Caco-2 (cell line): ENCODE results near the gene DTNB. TPM values are rescaled to one million over a fixed set of nuclear protein-coding genes. Genes with fewer than 3 reads are reported as not detected.
A peak's percentile ranks its signal among the peaks of the same experiment; 100 is the strongest.

Source experiments
- BruUV-seq: library from RNA; stranded (reverse); fragments of 400-500 nt; replicated peaks from 2 replicates; lab custom pipeline; 2021; lab: Mats Ljungman, UMichigan
- CTCF ChIA-PET: fragments of 300-600 bp; sonication (Branson Sonifier 250); formaldehyde crosslinking; loops from one replicate; lab custom pipeline; 2022; ENCODE audit warnings: antibody characterized with exemption; lab: Charles Lee
- POLR2A ChIA-PET: fragments of 300-600 bp; sonication (Branson Sonifier 250); formaldehyde crosslinking; loops from one replicate; lab custom pipeline; 2022; ENCODE audit warnings: antibody characterized with exemption; lab: Charles Lee
- DNase-seq, 2 experiments: peaks; one replicate each; pipeline versions ENCODE4 v3.0.0 to v3.0.0-alpha.2; 2020 to 2022
- H3K27me3 ChIP-seq: replicated peaks from 2 replicates; pipeline ENCODE4 v1.6.0; 2011; ENCODE audit warnings: low read length; ENCODE audit not compliant: control insufficient read depth, insufficient read depth
- H3K36me3 ChIP-seq: 2 replicates; pipeline ENCODE4 v1.5.1; 2011; ENCODE audit warnings: low read length; ENCODE audit not compliant: control insufficient read depth, insufficient read depth
- H3K4me1 ChIP-seq: fragments of 250-450 bp; sonication (Bioruptor Pico); 2 replicates; pipeline ENCODE4 v1.5.1; 2020; ENCODE audit warnings: mild to moderate bottlenecking
- H3K4me3 ChIP-seq: 2 replicates; pipeline ENCODE4 v1.5.1; 2011; ENCODE audit warnings: low read depth, mild to moderate bottlenecking, control low read depth, low read length
- H3K9me3 ChIP-seq: fragments of 250-450 bp; sonication (Bioruptor Pico); 2 replicates; pipeline ENCODE4 v1.5.1; 2020; ENCODE audit warnings: mild to moderate bottlenecking, moderate library complexity
- H3K27ac Mint-ChIP-seq: one replicate; pipeline ENCODE4 v1.8.0; 2022; ENCODE audit warnings: mixed read lengths; ENCODE audit not compliant: unreplicated experiment
- H3K27me3 Mint-ChIP-seq: one replicate; pipeline ENCODE4 v1.8.0; 2022; ENCODE audit warnings: mixed read lengths; ENCODE audit not compliant: insufficient read depth, unreplicated experiment
- H3K36me3 Mint-ChIP-seq: one replicate; pipeline ENCODE4 v1.8.0; 2022; ENCODE audit warnings: mild to moderate bottlenecking, mixed read lengths; ENCODE audit not compliant: insufficient read depth, unreplicated experiment
- H3K4me1 Mint-ChIP-seq: one replicate; pipeline ENCODE4 v1.8.0; 2022; ENCODE audit warnings: low read depth, mixed read lengths; ENCODE audit not compliant: unreplicated experiment
- H3K4me3 Mint-ChIP-seq: one replicate; pipeline ENCODE4 v1.8.0; 2022; ENCODE audit warnings: mild to moderate bottlenecking, moderate library complexity, mixed read lengths; ENCODE audit not compliant: unreplicated experiment
- H3K9me3 Mint-ChIP-seq: one replicate; pipeline ENCODE4 v1.8.0; 2022; ENCODE audit warnings: mixed read lengths; ENCODE audit not compliant: unreplicated experiment
- intact Hi-C: fragments of 100-400 bp; cut with micrococcal nuclease; formaldehyde crosslinking; loops from one replicate; pipeline ENCODE4 v1.10.0; 2022; ENCODE audit not compliant: unreplicated experiment
- microRNA-seq: library from miRNA; unstranded; fragments of <30 nt; microRNA quantifications from one replicate; pipeline ENCODE4 v1.2.0, GENCODE V29; 2022
- total RNA-seq: library from RNA; stranded (reverse); gene quantifications from 2 replicates; pipeline ENCODE4 v1.2.3, GENCODE V29; 2022
- TF ChIP-seq, protein P1 (sequence below), 2 experiments: fragments of 200-600 bp in 1 of 2; IDR thresholded peaks; 1 replicate in 1 of 2; 2 replicates in 1 of 2; pipeline versions ENCODE4 v1.5.1 to v1.8.0; 2011 to 2022; ENCODE audit warnings: antibody characterized with exemption in 1 of 2, control low read depth in 1 of 2, inconsistent platforms in 1 of 2, low read depth in 1 of 2, low read length in 1 of 2, mild to moderate bottlenecking in 1 of 2, moderate library complexity in 1 of 2; ENCODE audit not compliant: insufficient read depth in 1 of 2, severe bottlenecking in 1 of 2, unreplicated experiment in 1 of 2

Gene DTNB
- total RNA-seq, 1 experiment from 2014 or later, result 50.4 TPM

DNA sequence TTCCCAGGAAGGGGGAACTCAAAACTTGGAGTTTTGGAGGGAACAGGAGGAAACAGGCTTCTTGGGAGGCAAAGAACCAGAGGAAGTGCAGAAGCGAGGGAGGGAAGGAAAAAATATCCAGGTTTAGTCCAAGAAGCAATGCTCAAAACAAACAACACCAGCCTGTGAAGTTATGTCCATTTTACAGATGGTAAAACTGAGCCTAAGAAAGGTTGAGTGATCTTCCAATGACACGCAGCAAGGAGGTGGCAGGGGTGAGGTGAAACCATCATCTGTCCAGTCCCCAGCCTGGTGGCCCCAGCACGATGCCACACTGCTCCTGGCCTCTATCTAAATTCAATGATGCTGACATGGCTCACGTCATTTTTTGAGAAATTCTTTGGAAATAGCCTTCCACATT is 342.4 kb downstream of the DTNB start:
- Mint-ChIP-seq H3K4me1 (no peaks in the 10 kb centered on the region), H3K27me3 (no peaks in the 10 kb centered on the region), H3K36me3 (no peaks in the 10 kb centered on the region), H3K9me3 (no peaks in the 10 kb centered on the region), H3K4me3 (no peak overlapping the region), H3K27ac (no peak overlapping the region)
- intact Hi-C loops, result no loop called here
- BruUV-seq, result no TSS peak
- ChIA-PET CTCF (interaction anchor here (0.7 kb wide), 1 partner anchor 1226 kb away, joined by 3 read pairs; no protein-coding TSS in a partner anchor), POLR2A (no interaction called here)
- H3K27me3 ChIP-seq, result no peaks in the 10 kb centered on the region
- TF ChIP-seq, protein P1, sequence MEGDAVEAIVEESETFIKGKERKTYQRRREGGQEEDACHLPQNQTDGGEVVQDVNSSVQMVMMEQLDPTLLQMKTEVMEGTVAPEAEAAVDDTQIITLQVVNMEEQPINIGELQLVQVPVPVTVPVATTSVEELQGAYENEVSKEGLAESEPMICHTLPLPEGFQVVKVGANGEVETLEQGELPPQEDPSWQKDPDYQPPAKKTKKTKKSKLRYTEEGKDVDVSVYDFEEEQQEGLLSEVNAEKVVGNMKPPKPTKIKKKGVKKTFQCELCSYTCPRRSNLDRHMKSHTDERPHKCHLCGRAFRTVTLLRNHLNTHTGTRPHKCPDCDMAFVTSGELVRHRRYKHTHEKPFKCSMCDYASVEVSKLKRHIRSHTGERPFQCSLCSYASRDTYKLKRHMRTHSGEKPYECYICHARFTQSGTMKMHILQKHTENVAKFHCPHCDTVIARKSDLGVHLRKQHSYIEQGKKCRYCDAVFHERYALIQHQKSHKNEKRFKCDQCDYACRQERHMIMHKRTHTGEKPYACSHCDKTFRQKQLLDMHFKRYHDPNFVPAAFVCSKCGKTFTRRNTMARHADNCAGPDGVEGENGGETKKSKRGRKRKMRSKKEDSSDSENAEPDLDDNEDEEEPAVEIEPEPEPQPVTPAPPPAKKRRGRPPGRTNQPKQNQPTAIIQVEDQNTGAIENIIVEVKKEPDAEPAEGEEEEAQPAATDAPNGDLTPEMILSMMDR (IDR thresholded peaks at IDR 0.05; ENCODE audit: insufficient read depth in 1 of 2, low read depth in 1 of 2, low read length in 1 of 2, severe bottlenecking in 1 of 2, unreplicated experiment in 1 of 2), result no peak
- no peaks in the 10 kb centered on the region for H3K9me3 ChIP-seq
- no peak overlapping the region for H3K4me3 ChIP-seq
- no peak for DNase-seq
- no peaks in the 10 kb centered on the region for H3K36me3 ChIP-seq
- H3K4me1 ChIP-seq, result no peaks in the 10 kb centered on the region

DNA sequence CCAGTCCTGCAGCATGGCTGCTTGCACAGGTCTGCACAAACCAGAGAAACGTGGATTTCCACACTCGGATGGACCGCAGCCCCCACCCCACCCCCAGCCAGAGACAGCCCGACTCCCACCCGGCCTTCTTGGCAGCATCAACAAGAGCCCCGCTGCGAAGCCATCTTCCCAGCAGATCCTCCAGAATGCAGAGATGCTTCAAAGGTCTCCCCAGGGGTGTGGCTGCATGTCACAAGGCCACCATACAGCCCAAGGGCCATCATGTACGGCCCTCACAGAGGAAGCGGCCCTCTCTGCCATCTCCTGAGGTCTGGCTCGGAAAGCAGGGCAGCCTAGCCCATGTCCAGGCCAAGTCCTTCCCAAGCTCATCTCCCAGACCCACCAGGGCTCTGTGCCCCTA is 343.1 kb downstream of the DTNB start:
- H3K27me3 Mint-ChIP-seq, result no peaks in the 10 kb centered on the region
- POLR2A ChIA-PET, result no interaction called here
- CTCF ChIA-PET, result interaction anchor here (0.6 kb wide), 1 partner anchor 32 kb away, joined by 3 read pairs; no protein-coding TSS in a partner anchor

DNA sequence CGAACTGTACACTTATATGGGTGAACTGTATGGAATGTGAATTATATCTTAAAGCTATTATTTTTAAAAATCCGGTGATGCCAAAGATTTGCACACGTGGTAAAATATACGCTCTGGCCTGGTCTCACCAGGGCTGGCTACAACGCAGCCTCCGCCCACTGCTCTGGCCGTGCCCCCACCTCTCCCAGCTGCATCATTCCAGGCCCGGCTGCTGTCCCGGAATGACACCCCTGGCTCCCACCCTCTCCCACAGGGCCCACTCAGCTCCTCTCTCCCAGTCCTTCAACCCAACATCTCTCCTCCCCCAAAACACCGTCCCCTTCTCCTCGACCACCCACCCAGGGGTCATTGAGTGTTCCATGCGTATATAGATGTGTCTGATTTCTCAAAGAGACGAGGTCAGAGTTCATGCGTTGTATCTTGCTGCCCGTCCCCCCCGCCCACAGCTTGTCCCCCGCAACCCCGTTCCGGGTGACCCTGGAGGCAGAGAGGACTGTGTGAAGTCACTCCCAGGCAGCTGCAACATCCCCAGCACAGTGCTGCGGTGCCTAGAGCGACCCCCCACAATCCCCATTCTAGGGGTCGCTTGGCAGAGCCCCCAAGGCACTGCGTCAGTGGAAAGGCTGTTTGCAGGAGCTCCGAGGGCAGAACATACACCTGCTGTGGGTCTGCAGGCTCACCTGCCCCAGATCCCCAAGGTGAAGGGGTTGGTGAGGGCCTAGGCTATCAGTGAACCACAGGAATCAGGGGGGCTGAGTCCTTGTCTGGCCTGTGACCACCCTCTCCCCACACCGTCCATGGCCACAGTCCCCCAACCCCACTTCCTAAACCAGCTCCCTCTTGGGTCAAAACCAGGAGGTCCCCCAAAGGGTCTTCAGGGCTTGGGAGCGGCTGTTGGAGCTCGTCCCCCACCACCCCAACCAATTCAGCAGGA is 345.0 kb downstream of the DTNB start:
- ChIA-PET CTCF (interaction anchor here (0.6 kb wide), 1 partner anchor 66 kb away, joined by 4 read pairs; no protein-coding TSS in a partner anchor), POLR2A (no interaction called here)
- Histone ChIP-seq H3K36me3 (no peaks in the 10 kb centered on the region), H3K4me1 (no peaks in the 10 kb centered on the region), H3K9me3 (no peaks in the 10 kb centered on the region), H3K4me3 (no peak overlapping the region), H3K27me3 (no peaks in the 10 kb centered on the region)
- BruUV-seq, result no TSS peak
- intact Hi-C loops, result no loop called here
- no peak for DNase-seq
- TF ChIP-seq, protein P1 (IDR thresholded peaks at IDR 0.05; ENCODE audit: insufficient read depth in 1 of 2, low read depth in 1 of 2, low read length in 1 of 2, severe bottlenecking in 1 of 2, unreplicated experiment in 1 of 2), result no peak
- H3K36me3 Mint-ChIP-seq, result no peaks in the 10 kb centered on the region
- H3K9me3 Mint-ChIP-seq, result no peaks in the 10 kb centered on the region
- H3K4me3 Mint-ChIP-seq, result no peak overlapping the region
- no peak overlapping the region for H3K27ac Mint-ChIP-seq
- no peaks in the 10 kb centered on the region for H3K4me1 Mint-ChIP-seq
- no peaks in the 10 kb centered on the region for H3K27me3 Mint-ChIP-seq

More for the DNA sequence above, 343.1 kb downstream of the DTNB start:
- TF ChIP-seq, protein P1 (IDR thresholded peaks at IDR 0.05; ENCODE audit: insufficient read depth in 1 of 2, low read depth in 1 of 2, low read length in 1 of 2, severe bottlenecking in 1 of 2, unreplicated experiment in 1 of 2), result no peak
- no peak overlapping the region for H3K4me3 ChIP-seq
- no peaks in the 10 kb centered on the region for H3K9me3 ChIP-seq
- Mint-ChIP-seq H3K27ac (no peak overlapping the region), H3K4me1 (no peaks in the 10 kb centered on the region), H3K36me3 (no peaks in the 10 kb centered on the region), H3K4me3 (no peak overlapping the region), H3K9me3 (no peaks in the 10 kb centered on the region)
- intact Hi-C loops, result no loop called here
- DNase-seq, result no peak
- H3K36me3 ChIP-seq, result no peaks in the 10 kb centered on the region
- H3K4me1 ChIP-seq, result no peaks in the 10 kb centered on the region
- no TSS peak for BruUV-seq
- H3K27me3 ChIP-seq, result no peaks in the 10 kb centered on the region

Small RNAs within 50 kb of the gene (microRNA-seq; reads per million reads assigned to microRNA genes)
- 192 reads per million, percentile 76 among the genes with 10 or more reads in this experiment for gene MIR1301

Other genes with a start within 250 kb of the DTNB start
- gene ASXL2, start 204.9 kb upstream of the DTNB start, total RNA-seq, result 35.7 and 41.1 TPM in 2 replicates